NCI-H2171 (cell line): ENCODE data around the gene KCNJ15.

Experiments used
- DNase-seq: peaks from one replicate; lab custom pipeline; 2025; lab: John Stamatoyannopoulos, UW

Gene KCNJ15

DNA sequence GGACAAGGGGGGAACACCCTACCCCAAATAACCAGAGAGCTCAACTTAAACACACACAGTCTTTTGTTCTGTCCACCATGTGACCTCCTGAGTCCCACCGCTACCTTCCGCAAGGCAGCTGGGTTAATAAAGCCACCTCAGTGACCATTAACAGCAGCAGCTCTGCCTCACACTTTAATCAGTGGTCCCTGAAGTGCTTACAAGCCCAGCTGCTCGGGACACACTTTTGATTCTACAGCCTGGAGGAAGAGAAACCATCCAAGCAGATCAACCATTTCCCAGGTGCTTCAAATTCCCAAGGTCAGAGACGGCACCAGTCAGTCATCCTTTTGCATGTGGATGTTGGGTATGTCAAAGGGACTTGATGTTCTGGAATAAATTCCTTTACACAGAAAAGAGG is 70.1 kb downstream of the KCNJ15 start:
- no peak for DNase-seq

GRCh38 chr21:38327984-38328383 is 71.2 kb downstream of the KCNJ15 start:
- no peak for DNase-seq

DNA sequence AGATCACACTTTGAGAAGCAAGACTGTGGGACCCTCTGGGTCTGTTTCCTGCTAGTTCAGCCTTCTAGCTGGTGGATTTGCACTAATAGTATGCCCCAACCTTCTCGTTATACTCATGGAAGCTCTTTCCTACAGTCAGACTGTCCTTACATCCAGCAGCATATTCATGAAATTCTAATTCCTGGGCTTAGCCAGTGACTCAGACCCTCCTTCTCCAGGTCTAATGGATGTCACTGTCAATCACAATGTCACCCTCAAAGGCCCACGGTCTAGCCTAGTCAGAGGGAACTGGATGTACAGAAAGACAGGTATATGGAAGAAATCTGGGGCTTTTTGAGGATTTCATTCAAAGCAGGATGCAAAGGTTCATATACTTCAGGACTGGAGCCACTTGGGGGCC is 72.4 kb downstream of the KCNJ15 start:
- no peak for DNase-seq

- no peak for DNase-seq
Observed at GRCh38 chr21:38330666-38331065, 73.9 kb downstream of the KCNJ15 start.

DNA sequence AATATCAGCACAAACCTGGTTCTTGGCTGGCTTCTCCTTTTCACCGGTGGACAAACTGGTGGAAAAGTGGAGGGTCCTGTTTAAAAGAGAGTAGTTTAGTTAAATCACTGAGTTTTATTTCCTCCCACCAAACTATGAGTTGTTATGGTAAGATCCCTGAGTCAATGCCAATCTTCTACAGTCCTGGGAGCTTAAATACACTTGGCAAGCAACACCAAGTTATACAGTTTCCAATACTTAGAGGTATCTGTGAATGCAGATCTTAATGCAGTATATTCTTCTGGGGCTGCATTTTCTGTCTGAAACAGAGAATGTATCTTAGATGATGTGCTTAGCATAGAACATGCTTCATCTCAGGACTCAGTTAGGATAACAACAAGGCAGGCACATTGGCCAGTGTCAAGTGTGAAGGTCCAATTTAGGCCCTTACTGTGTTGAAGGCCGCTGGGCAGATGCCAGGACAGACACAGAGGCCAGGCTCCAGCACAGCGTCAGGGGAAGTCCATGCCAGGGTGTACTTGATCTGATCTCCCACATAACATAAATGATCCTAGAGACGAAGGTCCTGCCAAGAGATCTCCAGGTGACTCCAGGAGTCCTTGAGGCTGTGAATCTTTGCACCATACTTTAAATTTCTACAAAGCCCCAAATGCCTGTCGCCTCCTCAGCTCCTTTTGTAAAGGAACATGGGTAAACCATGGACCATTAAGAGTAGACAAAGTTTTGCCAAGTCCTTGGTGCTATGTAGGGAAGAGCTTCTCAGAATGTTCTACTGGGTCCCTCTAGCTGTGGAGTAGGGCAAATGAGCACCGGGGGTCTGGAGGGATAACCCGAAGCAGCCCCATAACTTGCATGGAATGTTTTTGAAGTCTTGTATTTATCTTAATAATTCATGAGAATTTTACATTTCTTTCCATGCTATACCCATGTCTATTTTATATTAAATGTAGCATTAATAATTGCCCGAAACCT is 76.8 kb downstream of the KCNJ15 start:
- DNase-seq: no peak

- no peak for DNase-seq
Observed at GRCh38 chr21:38334866-38335265, 78.1 kb downstream of the KCNJ15 start.

DNA sequence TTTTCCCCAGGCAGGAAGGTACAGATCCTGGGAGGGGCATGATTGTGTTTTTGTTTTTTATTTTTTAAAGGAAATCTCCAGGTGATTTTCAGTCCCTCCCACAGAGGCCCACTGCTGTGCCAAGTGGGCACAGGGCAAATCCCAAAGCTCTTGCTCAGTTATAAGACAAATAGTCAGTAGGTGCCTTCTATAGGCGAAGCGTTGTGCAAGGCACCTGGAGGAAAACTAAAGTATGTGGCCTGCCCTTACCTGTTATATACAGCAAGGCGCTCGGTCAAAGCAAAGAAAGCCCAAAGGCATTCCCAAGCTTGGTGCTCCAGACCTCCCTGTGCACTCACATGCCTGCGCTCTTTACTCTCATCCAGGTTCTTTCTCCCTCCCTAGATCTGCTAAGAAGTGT is 81.0 kb downstream of the KCNJ15 start:
- DNase-seq: no peak

- DNase-seq: no peak
Observed at GRCh38 chr21:38340131-38340530, 83.3 kb downstream of the KCNJ15 start.

DNA sequence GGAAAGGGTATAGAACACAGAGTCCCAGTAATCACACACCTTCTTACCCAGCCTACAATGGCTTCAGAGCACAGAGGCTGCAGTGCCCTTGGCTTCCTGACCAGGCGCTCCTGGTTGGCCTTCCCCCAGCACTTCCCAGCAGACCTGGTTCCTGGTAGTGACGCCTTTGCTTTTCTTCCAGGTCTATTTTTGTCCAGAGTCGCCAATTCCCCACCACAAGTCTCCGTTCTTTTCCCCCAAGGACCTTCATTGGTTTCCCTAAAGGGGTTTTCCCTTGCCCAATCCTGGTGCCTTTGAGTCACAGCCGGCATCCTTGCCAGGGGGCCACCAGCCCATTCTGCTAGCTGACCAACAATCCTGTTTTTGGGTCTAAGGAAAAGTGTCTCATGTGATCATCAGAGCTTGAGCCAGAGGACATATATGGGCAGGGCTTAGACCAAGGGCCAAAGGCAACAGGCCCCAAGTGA is 84.8 kb downstream of the KCNJ15 start:
- no peak for DNase-seq

DNA sequence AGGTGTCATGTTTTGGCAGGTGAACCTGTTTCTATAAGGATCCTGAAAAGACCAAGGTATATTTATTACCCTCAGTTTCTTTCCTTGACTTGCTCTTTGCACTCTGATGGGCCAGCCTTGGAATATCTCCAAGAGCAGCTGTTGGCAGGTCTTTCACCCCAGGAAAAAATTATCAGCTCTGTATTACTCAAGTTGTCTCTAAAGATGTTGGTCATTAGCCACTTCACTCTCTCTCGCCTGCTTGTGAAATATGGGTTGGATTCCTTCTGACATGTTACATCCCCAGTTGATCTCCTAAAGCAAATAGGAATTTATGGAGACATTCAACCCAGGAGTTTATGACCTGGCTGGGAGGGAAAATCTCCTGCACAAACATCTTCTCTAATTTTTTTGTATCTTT is 85.9 kb downstream of the KCNJ15 start:
- no peak for DNase-seq

DNA sequence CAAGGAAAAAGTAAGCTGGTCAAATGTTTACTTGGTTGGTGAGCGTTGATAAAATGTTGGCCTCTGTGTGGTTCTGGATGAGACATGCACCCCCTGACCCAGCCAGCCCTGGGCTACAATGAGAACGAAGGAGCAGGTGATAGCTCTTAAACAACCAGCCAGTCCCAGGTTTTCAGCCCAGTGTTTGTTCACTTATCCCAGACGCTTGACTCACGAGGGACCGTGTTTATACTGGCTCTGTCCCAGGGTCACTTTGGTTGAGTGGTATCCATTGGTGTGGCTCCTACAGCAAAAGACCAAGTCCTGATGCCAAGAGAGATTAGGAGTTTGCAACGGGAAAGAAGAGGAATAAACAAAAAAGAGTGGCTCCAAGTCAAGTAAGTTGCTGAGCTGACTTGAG is 86.9 kb downstream of the KCNJ15 start:
- DNase-seq: no peak

- DNase-seq: peak; percentile 53
Observed at GRCh38 chr21:38346286-38346685, 89.5 kb downstream of the KCNJ15 start.

DNA sequence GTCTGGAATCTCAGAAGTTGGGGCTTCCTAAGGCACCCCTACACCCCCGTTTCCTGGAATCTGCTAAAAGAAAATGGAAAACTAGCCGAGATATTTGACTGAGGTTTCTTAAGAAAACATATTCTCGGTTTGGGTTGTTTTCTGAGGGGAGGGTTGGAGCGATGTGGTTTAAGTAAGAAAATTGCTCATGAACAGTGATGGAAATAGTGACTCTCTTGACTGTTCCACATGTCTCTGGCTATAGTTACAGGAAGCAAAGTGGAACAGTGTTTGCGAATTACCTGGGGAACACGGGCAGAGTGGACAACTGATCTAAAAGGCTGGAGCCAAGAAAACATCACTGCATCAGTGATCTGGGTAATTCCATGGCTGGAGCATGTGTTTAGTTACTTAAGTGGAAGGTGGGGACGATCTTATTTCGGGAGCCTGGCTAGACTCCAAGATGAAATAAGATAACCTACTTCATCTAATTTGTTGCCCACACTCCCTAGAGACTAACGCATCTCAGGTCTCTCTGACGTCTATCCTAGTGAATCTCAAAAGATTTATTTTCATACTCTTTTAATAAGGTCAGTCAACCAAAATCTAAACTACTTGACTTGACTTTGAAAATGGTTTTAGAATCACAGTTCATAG is 92.4 kb downstream of the KCNJ15 start:
- DNase-seq: peak; percentile 94

DNA sequence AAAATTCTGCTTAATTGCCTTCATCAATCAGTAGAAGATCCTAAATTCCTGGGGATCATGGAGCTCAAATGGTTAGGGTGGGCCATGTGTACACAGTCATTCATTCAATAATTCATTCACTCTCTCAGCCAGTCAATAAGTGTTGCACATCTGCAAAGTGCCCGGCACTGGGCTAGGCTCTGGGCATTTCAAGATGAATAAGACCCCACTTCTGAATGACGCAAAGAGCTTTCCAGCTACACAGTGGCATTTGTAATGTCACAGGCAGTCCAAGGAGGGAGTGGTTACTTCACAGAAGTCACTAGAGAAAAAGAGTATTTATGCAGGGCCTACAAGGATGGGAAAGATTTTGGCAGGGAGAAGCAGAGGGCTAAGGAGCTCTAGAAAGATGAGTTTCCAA is 93.2 kb downstream of the KCNJ15 start:
- DNase-seq: no peak

DNA sequence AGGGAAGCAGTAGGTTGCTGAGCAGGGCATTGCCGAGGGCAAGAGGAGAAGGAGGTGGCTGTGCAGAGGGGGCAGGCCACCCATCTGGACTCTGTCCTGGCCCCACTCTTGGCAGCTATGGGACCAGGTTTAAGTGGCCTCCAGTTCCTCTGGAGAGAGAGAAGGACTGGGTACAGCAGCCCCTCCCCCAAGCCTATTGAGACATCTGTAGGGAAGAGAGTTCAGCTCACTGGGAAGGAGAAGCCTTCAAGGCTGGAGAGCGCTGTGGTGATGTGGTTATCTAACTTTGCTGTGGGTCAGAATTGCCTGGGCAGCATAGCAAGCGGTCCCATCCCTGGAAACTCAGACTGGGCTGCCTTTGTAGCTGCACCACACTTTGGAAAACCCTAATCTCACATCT is 93.9 kb downstream of the KCNJ15 start:
- no peak for DNase-seq

DNA sequence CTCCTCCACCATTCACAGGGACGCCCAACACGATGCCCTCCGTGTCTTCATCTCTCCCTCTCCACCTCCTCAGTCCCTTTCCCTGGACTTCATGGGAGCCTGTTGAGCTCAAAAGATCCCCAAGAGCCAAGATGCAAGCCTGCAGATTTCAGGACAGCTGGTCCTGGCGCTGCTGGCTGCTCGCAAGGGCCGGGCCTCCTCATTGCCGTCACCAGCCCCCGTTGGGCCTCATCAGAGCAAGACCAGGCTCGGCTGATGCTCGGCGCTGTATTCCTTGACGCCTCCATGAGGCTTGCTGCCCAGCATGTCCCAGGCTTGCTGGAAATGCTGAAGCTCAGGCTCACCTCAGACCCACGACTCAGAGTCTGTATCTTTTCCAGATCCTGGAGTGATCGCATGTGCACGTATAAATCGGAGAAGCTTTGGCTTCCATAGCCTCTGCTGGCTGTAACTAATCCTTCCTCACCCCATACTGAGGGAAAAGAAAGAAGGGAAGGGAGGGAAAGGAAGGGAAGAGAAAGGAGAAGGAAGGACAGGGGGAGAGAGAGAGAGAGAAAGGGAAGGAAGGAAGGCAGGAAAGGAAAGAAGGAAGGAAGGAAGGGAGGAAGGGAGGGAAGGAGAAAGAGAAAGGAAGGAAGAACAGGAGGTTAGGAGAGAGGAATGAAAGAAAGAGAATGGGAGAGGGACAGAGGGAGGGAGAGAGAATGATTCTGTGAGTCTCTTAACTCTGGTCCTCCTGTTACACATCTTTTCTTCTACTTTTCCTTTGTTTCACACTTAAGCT is 94.6 kb downstream of the KCNJ15 start:
- no peak for DNase-seq

DNA sequence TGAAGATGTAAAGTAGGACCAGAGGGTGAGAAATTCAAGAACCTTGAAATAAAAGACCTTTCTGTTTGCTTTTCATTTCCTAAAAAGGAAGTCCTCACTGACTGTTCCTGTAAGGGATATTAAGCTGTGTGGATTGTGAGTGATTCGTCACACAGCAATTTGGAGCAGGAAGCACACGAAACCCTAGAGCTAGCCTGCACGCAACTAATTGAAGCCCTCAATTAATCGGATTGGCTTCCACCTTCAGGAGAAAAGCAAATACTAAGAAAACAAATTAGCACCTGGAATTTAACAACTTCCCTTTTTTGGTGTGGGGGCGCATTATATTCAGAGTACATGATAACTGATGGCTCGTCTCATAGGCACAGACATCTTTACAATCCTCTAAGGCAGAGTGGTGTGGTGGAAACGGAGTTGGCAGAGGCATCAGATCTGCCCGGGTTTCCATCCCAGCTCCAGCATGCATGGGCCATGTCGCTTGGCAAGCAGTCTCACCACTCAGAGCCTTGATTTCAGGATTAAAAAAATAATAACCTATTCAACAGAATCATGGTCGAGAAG is 95.2 kb downstream of the KCNJ15 start:
- no peak for DNase-seq

GRCh38 chr21:38352536-38353219 is 95.9 kb downstream of the KCNJ15 start:
- peak; percentile 16 for DNase-seq

DNA sequence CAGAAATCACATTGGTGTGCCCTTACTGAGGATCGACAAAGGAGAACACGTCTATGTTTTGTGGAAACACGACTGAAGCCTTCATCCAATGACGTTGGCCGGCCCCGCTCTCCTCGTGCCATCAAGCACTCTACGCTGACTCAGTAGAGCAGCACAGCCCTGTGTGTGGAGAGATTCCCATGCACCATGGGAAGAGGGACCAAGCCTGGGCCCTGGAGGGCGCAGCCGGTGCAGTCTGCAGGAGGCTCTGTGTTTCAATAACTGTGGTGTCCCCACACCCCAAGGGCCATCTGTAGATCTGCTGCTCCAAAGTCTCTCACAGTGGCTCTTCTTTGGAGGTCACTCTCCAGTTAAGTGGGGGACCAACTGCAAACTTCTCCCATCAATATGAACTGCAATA is 97.4 kb downstream of the KCNJ15 start:
- no peak for DNase-seq

DNA sequence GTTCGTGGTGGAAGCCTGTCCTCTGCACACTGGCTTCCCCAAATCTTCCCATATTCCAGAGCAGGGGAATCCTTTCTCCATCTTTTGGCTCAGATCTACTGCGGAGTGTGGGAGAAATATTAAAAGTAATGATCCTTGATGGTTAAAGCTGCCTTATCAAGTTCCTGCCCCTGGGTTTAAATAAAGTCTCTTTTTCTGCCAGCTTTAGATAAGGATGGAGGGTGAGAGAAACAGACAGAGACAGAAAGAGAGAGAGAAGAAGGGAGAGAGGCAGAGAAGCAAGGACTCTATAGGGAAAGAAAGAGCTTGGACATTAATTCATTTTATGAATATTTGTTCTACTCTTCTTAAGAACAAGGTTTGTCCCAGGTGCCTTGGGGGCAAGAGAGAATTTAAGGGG is 98.0 kb downstream of the KCNJ15 start:
- DNase-seq: no peak

DNA sequence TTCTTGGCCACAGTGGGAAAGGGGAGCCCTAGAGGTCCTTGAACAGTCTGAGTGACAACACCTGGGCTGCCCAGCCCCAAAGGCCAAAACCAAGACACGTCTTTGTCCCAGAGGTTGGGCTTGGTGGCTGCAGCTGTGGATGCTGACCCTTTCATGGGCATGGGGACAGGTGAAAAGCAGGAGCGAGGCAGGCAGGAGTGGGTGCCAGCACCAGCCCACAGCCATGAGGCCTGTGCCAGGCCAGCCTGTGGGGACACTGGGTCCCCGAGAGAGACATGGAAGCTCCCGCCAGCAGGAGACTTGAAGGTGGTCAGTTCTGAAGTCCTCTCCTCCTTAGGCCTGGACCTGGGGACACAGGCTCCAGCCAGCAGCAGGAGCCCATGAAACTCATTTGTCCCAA is 98.6 kb downstream of the KCNJ15 start:
- no peak for DNase-seq
